H1 (cell line): ENCODE measurements around the gene ADPRHL1. TPM values are rescaled to one million over a fixed set of nuclear protein-coding genes. Genes with fewer than 3 reads are reported as not detected.

ENCODE experiments used
- CTCF ChIA-PET: fragments of 300-600 bp; sonication (Branson Sonifier 250); formaldehyde crosslinking; loops from one replicate; lab custom pipeline; 2021; ENCODE audit not compliant: partially characterized antibody; lab: Charles Lee
- POLR2A ChIA-PET: fragments of 300-600 bp; sonication (Branson Sonifier 250); formaldehyde crosslinking; loops from one replicate; lab custom pipeline; 2021; ENCODE audit warnings: inconsistent platforms; ENCODE audit not compliant: partially characterized antibody; lab: Charles Lee
- DNase-seq, 2 experiments: peaks; one replicate each; pipeline versions ENCODE4 v3.0.0 to v3.0.0-alpha.2; 2010 to 2022; ENCODE audit warnings: low spot score in 2 of 2, low read depth in 1 of 2, mixed read lengths in 1 of 2
- FAIRE-seq: peaks from 2 replicates; lab custom pipeline; 2011; peaks lifted over from hg19 to GRCh38; lab: Jason Lieb, UNC
- H2AFZ ChIP-seq: 2 replicates; pipeline ENCODE4 v1.8.1; 2012; ENCODE audit warnings: low read length, inconsistent platforms
- H2AK5ac ChIP-seq: 2 replicates; pipeline ENCODE4 v1.6.1; 2013; ENCODE audit warnings: low read depth, low read length
- H2BK120ac ChIP-seq: replicated peaks from 2 replicates; pipeline ENCODE3; 2013; ENCODE audit warnings: low read depth, low read length, inconsistent platforms
- H2BK12ac ChIP-seq: 2 replicates; pipeline ENCODE4 v1.6.1; 2013; ENCODE audit warnings: low read depth, low read length
- H2BK15ac ChIP-seq: 2 replicates; pipeline ENCODE4 v1.6.1; 2013; ENCODE audit warnings: low read length
- H2BK20ac ChIP-seq: 2 replicates; pipeline ENCODE4 v1.6.1; 2013; ENCODE audit warnings: low read length
- H2BK5ac ChIP-seq: 2 replicates; pipeline ENCODE4 v1.6.1; 2013; ENCODE audit warnings: low read depth, low read length
- H3K14ac ChIP-seq: 2 replicates; pipeline ENCODE4 v1.6.1; 2013; ENCODE audit warnings: inconsistent platforms; ENCODE audit not compliant: insufficient read length
- H3K18ac ChIP-seq: 2 replicates; pipeline ENCODE4 v1.6.1; 2013; ENCODE audit warnings: low read length; ENCODE audit errors: extremely low read depth
- H3K23ac ChIP-seq: 2 replicates; pipeline ENCODE4 v1.6.1; 2013; ENCODE audit warnings: inconsistent platforms; ENCODE audit not compliant: insufficient read length
- H3K23me2 ChIP-seq: 2 replicates; pipeline ENCODE4 v1.6.1; 2013; ENCODE audit warnings: low read depth, low read length
- H3K27ac ChIP-seq: 2 replicates; pipeline ENCODE4 v1.6.1; 2011; ENCODE audit warnings: low read depth, low read length, inconsistent platforms
- H3K27me3 ChIP-seq, 4 experiments: replicated peaks in 1 of 4; 1 replicate in 1 of 4; 2 replicates in 3 of 4; pipeline versions ENCODE4 v1.6.1 to v1.8.1; 2011 to 2013; ENCODE audit warnings: low read length in 3 of 4, mild to moderate bottlenecking in 3 of 4, inconsistent platforms in 2 of 4, mixed read lengths in 2 of 4, moderate library complexity in 1 of 4; ENCODE audit not compliant: control insufficient read depth in 3 of 4, insufficient read depth in 3 of 4; ENCODE audit errors: extremely low read depth in 1 of 4
- H3K36me3 ChIP-seq, 4 experiments: 2 replicates each; pipeline versions ENCODE4 v1.6.1 to v1.8.1; 2011 to 2013; ENCODE audit warnings: mild to moderate bottlenecking in 4 of 4, low read length in 3 of 4, moderate library complexity in 2 of 4, control low read depth in 1 of 4, inconsistent platforms in 1 of 4; ENCODE audit not compliant: insufficient read depth in 4 of 4, control insufficient read depth in 2 of 4
- H3K4ac ChIP-seq: replicated peaks from 2 replicates; pipeline ENCODE3; 2013; ENCODE audit warnings: low read length, low read depth, mixed read lengths, inconsistent platforms; ENCODE audit not compliant: insufficient read length
- H3K4me1 ChIP-seq, 4 experiments: replicated peaks in 1 of 4; 1 replicate in 1 of 4; 2 replicates in 3 of 4; pipeline versions ENCODE4 v1.6.1 to v1.8.1; 2011 to 2013; ENCODE audit warnings: low read length in 3 of 4, inconsistent platforms in 2 of 4, mixed read lengths in 1 of 4; ENCODE audit not compliant: insufficient read depth in 4 of 4, control insufficient read depth in 3 of 4
- H3K4me2 ChIP-seq, 2 experiments: 2 replicates each; pipeline versions ENCODE4 v1.6.1 to v1.8.1; 2011 to 2013; ENCODE audit warnings: low read depth in 2 of 2, low read length in 2 of 2, control low read depth in 1 of 2, inconsistent platforms in 1 of 2, mild to moderate bottlenecking in 1 of 2; ENCODE audit not compliant: insufficient read depth in 1 of 2
- H3K4me3 ChIP-seq, 4 experiments: fragments of 200-600, 300-600 bp in 1 of 4; sonication (generic), shearing (Covaris generic), sonication (Bioruptor Twin) in 1 of 4; 2 replicates each; pipeline versions ENCODE4 v1.5.1 to v1.8.1; 2011 to 2016; ENCODE audit warnings: low read length in 4 of 4, low read depth in 3 of 4, control low read depth in 2 of 4, inconsistent platforms in 2 of 4, mild to moderate bottlenecking in 2 of 4, mixed read lengths in 1 of 4, moderate library complexity in 1 of 4; ENCODE audit not compliant: insufficient read depth in 2 of 4; ENCODE audit errors: extremely low read depth in 1 of 4
- H3K56ac ChIP-seq: replicated peaks from 2 replicates; pipeline ENCODE3; 2013; ENCODE audit warnings: low read depth, mild to moderate bottlenecking, mixed read lengths, low read length, inconsistent platforms; ENCODE audit not compliant: insufficient read length
- H3K79me1 ChIP-seq: 2 replicates; pipeline ENCODE4 v1.6.1; 2013; ENCODE audit warnings: low read depth, low read length, control low read depth
- H3K79me2 ChIP-seq, 2 experiments: 2 replicates each; pipeline versions ENCODE4 v1.6.1 to v1.8.1; 2012 to 2013; ENCODE audit warnings: low read length in 2 of 2, mild to moderate bottlenecking in 2 of 2, inconsistent platforms in 1 of 2; ENCODE audit not compliant: insufficient read depth in 2 of 2, control insufficient read depth in 1 of 2
- H3K9ac ChIP-seq, 4 experiments: replicated peaks in 1 of 4; 1 replicate in 1 of 4; 2 replicates in 3 of 4; pipeline versions ENCODE4 v1.6.1 to v1.8.1; 2011 to 2013; ENCODE audit warnings: low read depth in 3 of 4, low read length in 3 of 4, control low read depth in 2 of 4, mild to moderate bottlenecking in 2 of 4, moderate library complexity in 2 of 4, inconsistent platforms in 1 of 4; ENCODE audit errors: extremely low read depth in 1 of 4
- H3K9me3 ChIP-seq, 2 experiments: 2 replicates each; pipeline versions ENCODE4 v1.6.1 to v1.8.1; 2012 to 2013; ENCODE audit warnings: mild to moderate bottlenecking in 2 of 2, moderate library complexity in 2 of 2, control low read depth in 1 of 2, inconsistent platforms in 1 of 2, low read depth in 1 of 2, low read length in 1 of 2, mixed read lengths in 1 of 2; ENCODE audit not compliant: insufficient read depth in 2 of 2
- H4K20me1 ChIP-seq, 2 experiments: replicated peaks in 1 of 2; 2 replicates each; pipeline versions ENCODE3 to v1.8.1; 2011 to 2013; ENCODE audit warnings: inconsistent platforms in 2 of 2, low read length in 2 of 2, mild to moderate bottlenecking in 1 of 2; ENCODE audit not compliant: insufficient read depth in 2 of 2, control insufficient read depth in 1 of 2
- H4K5ac ChIP-seq: 2 replicates; pipeline ENCODE4 v1.6.1; 2013; ENCODE audit warnings: low read length, low read depth, mixed read lengths, inconsistent platforms; ENCODE audit not compliant: insufficient read length
- H4K8ac ChIP-seq: 2 replicates; pipeline ENCODE4 v1.8.0; 2013; ENCODE audit warnings: mild to moderate bottlenecking, moderate library complexity, low read length, inconsistent platforms; ENCODE audit not compliant: insufficient read depth; ENCODE audit errors: extremely low read depth
- H4K91ac ChIP-seq: replicated peaks from 2 replicates; pipeline ENCODE3; 2013; ENCODE audit warnings: low read length, mixed read lengths, inconsistent platforms; ENCODE audit not compliant: insufficient read length
- ATF2 ChIP-seq: IDR thresholded peaks from 2 replicates; pipeline ENCODE4 v1.6.1; 2012; ENCODE audit warnings: low read length, inconsistent platforms
- EP300 ChIP-seq, 2 experiments: IDR thresholded peaks; 1 replicate in 1 of 2; 2 replicates in 1 of 2; pipeline ENCODE4 v1.6.1; 2011 to 2012; ENCODE audit warnings: low read depth in 2 of 2, low read length in 2 of 2, mild to moderate bottlenecking in 2 of 2, borderline replicate concordance in 1 of 2, inconsistent platforms in 1 of 2, moderate library complexity in 1 of 2
- MAFK ChIP-seq: IDR thresholded peaks from 2 replicates; pipeline ENCODE4 v1.6.1; 2012; ENCODE audit warnings: low read depth, mild to moderate bottlenecking, improper control_type of control experiment, low read length
- SIN3A ChIP-seq, 2 experiments: IDR thresholded peaks in 1 of 2; conservative IDR thresholded peaks in 1 of 2; 2 replicates each; pipeline ENCODE4 v1.6.1; 2011 to 2012; ENCODE audit warnings: low read length in 2 of 2, improper control_type of control experiment in 1 of 2, low read depth in 1 of 2, mild to moderate bottlenecking in 1 of 2
- ZNF274 ChIP-seq: IDR thresholded peaks from 2 replicates; pipeline ENCODE4 v1.7.0; 2012; ENCODE audit warnings: low read length, borderline replicate concordance; ENCODE audit errors: extremely low read depth
- WGBS, 2 experiments: shearing (Covaris generic) in 1 of 2; methylation state at CpG; one replicate each; pipeline versions ENCODE4 v1.1.6 to v1.1.7; 2013 to 2015; ENCODE audit warnings: low lambda C conversion rate in 2 of 2, mixed read lengths in 2 of 2, inconsistent platforms in 1 of 2, low coverage in 1 of 2, missing lambda C conversion rate in 1 of 2; ENCODE audit not compliant: insufficient replicate concordance in 2 of 2, insufficient coverage in 1 of 2, insufficient read length in 1 of 2; ENCODE audit errors: extremely low coverage in 1 of 2, missing lambda C conversion rate in 1 of 2; 5-methylcytosine and 5-hydroxymethylcytosine counted together
- polyA plus RNA-seq, 7 experiments: library from polyadenylated mRNA; depleted of rRNA in 3 of 7; stranded (reverse) in 5 of 7; unstranded in 2 of 7; fragments of >200 nt in 5 of 7; fragments of 200-250 nt in 2 of 7; gene quantifications; 1 replicate in 5 of 7; 2 replicates in 1 of 7; 4 replicates in 1 of 7; pipeline versions ENCODE4 v1.2.1 to v1.2.3, GENCODE V29; 2011 to 2013; ENCODE audit warnings: missing spikeins in 2 of 7, mixed read lengths in 2 of 7
- total RNA-seq: library from RNA; stranded (reverse); fragmentation: NEBNext Ultra II Directional; extraction: Animal tissue kit (Norgen Biotek cat#: 25700); gene quantifications from 2 replicates; pipeline ENCODE4 v1.2.1, GENCODE V29; 2021

Gene ADPRHL1
- total and polyA plus RNA-seq, 2 of the 8 experiments (the other 6 are each of a cell fraction or from before 2014, with no cell fraction given) = 0.74 to 1.7 TPM

- H3K4me1 ChIP-seq = peaks cover 0 to 6% (median 0%) of the 10 kb centered on the region in 4 experiments; a peak in 1 of 7 replicates
- ChIA-PET POLR2A (no interaction called here), CTCF (interaction anchor here (1.6 kb wide), 1 partner anchor 104 kb away, joined by 4 read pairs; no protein-coding TSS in a partner anchor)
- no peak for DNase-seq
- H3K9me3 ChIP-seq = no peaks in the 10 kb centered on the region
- no peak overlapping the region for H2BK12ac ChIP-seq
- H3K14ac ChIP-seq = no peak overlapping the region
- no peaks in the 10 kb centered on the region for H3K36me3 ChIP-seq
- no peak overlapping the region for H4K91ac ChIP-seq
- no peak overlapping the region for H2BK20ac ChIP-seq
- no peaks in the 10 kb centered on the region for H4K20me1 ChIP-seq
- H3K27me3 ChIP-seq = no peaks in the 10 kb centered on the region
- no peak overlapping the region for H2BK15ac ChIP-seq
- no peak overlapping the region for H4K8ac ChIP-seq
- FAIRE-seq = no peak
- no peak overlapping the region for H3K4ac ChIP-seq
- no peaks in the 10 kb centered on the region for H3K79me1 ChIP-seq
- no peak overlapping the region for H3K56ac ChIP-seq
- H3K4me2 ChIP-seq = no peak overlapping the region
- no peak overlapping the region for H2AK5ac ChIP-seq
- H3K23me2 ChIP-seq = peaks cover 4% of the 10 kb centered on the region; the same call in 1 of the 2 replicates
- TF ChIP-seq SIN3A (conservative IDR thresholded peaks at IDR 0.05 in 1 of 2, IDR thresholded peaks at IDR 0.05 in 1 of 2; ENCODE audit: low read depth in 1 of 2, low read length in 2 of 2) (no peak), ATF2 (no peak), MAFK (no peak), EP300 (IDR thresholded peaks at IDR 0.05; ENCODE audit: borderline replicate concordance in 1 of 2, low read depth in 2 of 2, low read length in 2 of 2) (no peak), ZNF274 (no peak)
- TF ChIP-seq, all 59 proteins: peak for 0
- Histone ChIP-seq H3K9ac (no peak overlapping the region), H3K23ac (no peak overlapping the region), H2BK5ac (no peak overlapping the region), H3K79me2 (no peaks in the 10 kb centered on the region), H3K4me3 (no peak overlapping the region), H4K5ac (no peak overlapping the region), H2AFZ (no peak overlapping the region), H2BK120ac (no peak overlapping the region), H3K18ac (no peak overlapping the region), H3K27ac (no peak overlapping the region)
- 94% methylated on average over 22 of the region's 22 CpGs; no CpG with 5 or more reads in 1 of the 2 experiments for WGBS, 2 experiments
Measured at GRCh38 chr13:113425941-113426590, 27.2 kb downstream of the ADPRHL1 start.
